HG02588 (cell line): Measurements from ENCODE around the gene ABTB1.

Source experiments
- ATAC-seq: cut with Tn5 transposase; IDR thresholded peaks from one replicate; pipeline ENCODE4 v1.9.1; 2021; ENCODE audit warnings: mild to moderate bottlenecking, moderate library complexity; ENCODE audit not compliant: unreplicated experiment

Gene ABTB1

GRCh38 chr3:127685708-127686511 lies 13.2 kb downstream of the ABTB1 start:
- ATAC-seq = no peak

GRCh38 chr3:127686512-127686894 lies 13.8 kb downstream of the ABTB1 start:
- no peak for ATAC-seq

GRCh38 chr3:127687228-127687737 lies 14.5 kb downstream of the ABTB1 start:
- no peak for ATAC-seq

- ATAC-seq = no peak
These were observed 15.3 kb downstream of the ABTB1 start for GRCh38 chr3:127688022-127688415.

- ATAC-seq = no peak
These were observed 15.9 kb downstream of the ABTB1 start for GRCh38 chr3:127688416-127689265.

GRCh38 chr3:127689266-127689860 lies 16.6 kb downstream of the ABTB1 start:
- no peak for ATAC-seq

GRCh38 chr3:127690106-127690505 lies 17.4 kb downstream of the ABTB1 start:
- ATAC-seq = no peak

GRCh38 chr3:127690823-127691452 lies 18.2 kb downstream of the ABTB1 start:
- ATAC-seq = no peak

- ATAC-seq = no peak
These were observed 18.7 kb downstream of the ABTB1 start for GRCh38 chr3:127691489-127691888.

- ATAC-seq = no peak
These were observed 19.2 kb downstream of the ABTB1 start for GRCh38 chr3:127691974-127692373.

GRCh38 chr3:127692501-127693335 lies 20.0 kb downstream of the ABTB1 start:
- ATAC-seq = no peak

- no peak for ATAC-seq
These were observed 20.6 kb downstream of the ABTB1 start for GRCh38 chr3:127693336-127693843.

GRCh38 chr3:127694467-127695215 lies 21.9 kb downstream of the ABTB1 start:
- no peak for ATAC-seq

- peak; percentile 57 for ATAC-seq
These were observed 24.9 kb downstream of the ABTB1 start for GRCh38 chr3:127697551-127698240.

- no peak for ATAC-seq
These were observed 25.5 kb downstream of the ABTB1 start for GRCh38 chr3:127698286-127698685.

- no peak for ATAC-seq
These were observed 26.1 kb downstream of the ABTB1 start for GRCh38 chr3:127698691-127699415.

- ATAC-seq = no peak
These were observed 26.9 kb downstream of the ABTB1 start for GRCh38 chr3:127699416-127700300.
